ENCODE results near the gene INCA1. TPM values are rescaled to one million over a fixed set of nuclear protein-coding genes. Genes with fewer than 3 reads are reported as not detected.

Gene INCA1
- total and polyA plus RNA-seq, 2 of the 13 experiments (the other 11 are each of a cell fraction or from before 2014, with no cell fraction given) = 0.93 to 2.6 TPM

- TF ChIP-seq HMGXB4 (CRISPR knock-in tag; IDR thresholded peaks at IDR 0.05; ENCODE audit: borderline replicate concordance in 1 of 2, low read depth in 1 of 2) = peak; percentile 16 to 65; a peak in 1 of 4 replicates
- no peak; the same call in 1 of the 2 replicates for TF ChIP-seq ZNF235 (CRISPR knock-in tag; IDR thresholded peaks at IDR 0.05; ENCODE audit: borderline replicate concordance)
- peak; percentile 97 for TF ChIP-seq MAX (IDR thresholded peaks at IDR 0.05)
- 0 out of 2 replicates have a peak, but pooled peaks have one; percentile 33 for TF ChIP-seq IRF1 (CRISPR knock-in tag; IDR thresholded peaks at IDR 0.05; ENCODE audit: low read depth)
- peak; percentile 74; the same call in 1 of the 2 replicates for TF ChIP-seq DMAP1 (CRISPR knock-in tag; IDR thresholded peaks at IDR 0.05)
- 0 out of 2 replicates have a peak, but pooled peaks have one; percentile 52 for TF ChIP-seq ZNF749 (CRISPR knock-in tag; IDR thresholded peaks at IDR 0.05; ENCODE audit: borderline replicate concordance)
- TF ChIP-seq ZNF589 (CRISPR knock-in tag; conservative IDR thresholded peaks at IDR 0.05) = peak; percentile 87
- TF ChIP-seq ZNF75D (CRISPR knock-in tag; IDR thresholded peaks at IDR 0.05; ENCODE audit: borderline replicate concordance) = no peak
- TF ChIP-seq FOXK1 (CRISPR knock-in tag; IDR thresholded peaks at IDR 0.05; ENCODE audit: borderline replicate concordance, low read depth) = peak; percentile 13; the same call in 1 of the 2 replicates
- no peak for TF ChIP-seq ZNF224 (CRISPR knock-in tag; IDR thresholded peaks at IDR 0.05)
- peak; percentile 65 for TF ChIP-seq E2F1 (CRISPR knock-in tag; IDR thresholded peaks at IDR 0.05)
- no peak for TF ChIP-seq ZNF512B (CRISPR knock-in tag; IDR thresholded peaks at IDR 0.05; ENCODE audit: borderline replicate concordance)
- no peak for TF ChIP-seq ZNF180 (CRISPR knock-in tag; IDR thresholded peaks at IDR 0.05; ENCODE audit: borderline replicate concordance, low read depth)
- peak; percentile 28; the same call in 1 of the 2 replicates for TF ChIP-seq ZNF446 (CRISPR knock-in tag; IDR thresholded peaks at IDR 0.05)
- TF ChIP-seq ZKSCAN5 (CRISPR knock-in tag; IDR thresholded peaks at IDR 0.05) = no peak
- no peak for TF ChIP-seq ZBTB1 (CRISPR knock-in tag; IDR thresholded peaks at IDR 0.05; ENCODE audit: borderline replicate concordance)
- no peak; the same call in 1 of the 2 replicates for TF ChIP-seq SNAI1 (CRISPR knock-in tag; IDR thresholded peaks at IDR 0.05; ENCODE audit: borderline replicate concordance)
- no peak for TF ChIP-seq TERF1 (CRISPR knock-in tag; IDR thresholded peaks at IDR 0.05)
These were observed 47.8 kb downstream of the INCA1 start (continued) for GRCh38 chr17:4949321-4950074.

Measured in HepG2 (cell line).